Peyer's patch (tissue), 4 donors: ENCODE results near the gene IRS1.

Experiments
- CTCF ChIP-seq, 6 experiments: fragments of 450-650 bp in 4 of 6; fragments of 200-600 bp in 2 of 6; sonication (generic) in 1 of 6; IDR thresholded peaks; one replicate each; pipeline ENCODE4 v1.5.1; 2017 to 2019; ENCODE audit warnings: antibody characterized with exemption in 6 of 6, mild to moderate bottlenecking in 3 of 6, moderate library complexity in 1 of 6
- POLR2A ChIP-seq, 2 donors: fragments of 450-650 bp; IDR thresholded peaks; one replicate each; pipeline ENCODE4 v1.5.1; 2017; ENCODE audit warnings: antibody characterized with exemption in 2 of 2, mild to moderate bottlenecking in 2 of 2, moderate library complexity in 2 of 2

GRCh38 chr2:226813148-226813701 is 13.6 kb upstream of the IRS1 start:
- peak in 4 of 6 experiments; percentile 23 to 56 (median 48) for TF ChIP-seq CTCF (IDR thresholded peaks at IDR 0.05)
- no peak for TF ChIP-seq POLR2A (IDR thresholded peaks at IDR 0.05)
